Measurements from ENCODE around the gene RABGAP1.

The RABGAP1 gene

DNA sequence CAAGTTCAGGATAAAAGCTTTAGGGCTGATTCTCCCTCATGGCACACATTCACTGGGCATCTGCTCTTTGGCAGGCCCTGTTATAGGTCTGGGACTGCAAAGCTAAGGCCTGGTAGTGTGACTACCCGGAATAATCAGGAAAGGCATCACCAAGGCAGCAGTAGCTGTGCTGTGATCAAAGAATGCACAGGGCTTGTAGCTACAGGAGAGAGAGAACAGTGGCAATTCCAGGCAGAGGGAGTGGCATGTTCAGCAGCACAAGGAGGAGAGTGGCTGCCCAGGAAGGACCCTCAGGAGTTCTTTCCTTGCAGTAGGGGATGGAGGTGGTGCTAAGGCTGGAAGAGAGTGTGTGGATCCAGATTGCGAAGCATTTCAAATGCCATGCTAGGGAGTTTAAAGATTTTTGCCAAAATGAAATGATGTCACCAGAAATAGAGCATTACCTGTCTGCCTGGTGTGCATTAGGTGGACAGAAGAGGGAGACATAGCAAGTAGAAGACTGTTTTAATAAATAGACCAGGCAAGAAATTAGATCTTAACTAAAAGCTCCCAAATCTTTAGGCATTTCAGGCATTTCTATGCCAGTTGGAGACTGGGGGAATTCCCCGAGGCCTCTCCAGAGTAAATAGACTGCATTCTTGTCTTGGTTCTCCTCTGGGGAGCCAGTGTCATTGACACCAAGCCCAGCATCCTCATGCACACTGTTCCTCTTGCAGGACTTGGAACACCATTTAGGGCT is 161.7 kb downstream of the RABGAP1 start:
- no peak overlapping the region for H3K4me3 Mint-ChIP-seq
- H3K36me3 Mint-ChIP-seq (ENCODE audit: low read depth) = peaks cover 18% of the 10 kb centered on the region
- no peaks in the 10 kb centered on the region for H3K27me3 Mint-ChIP-seq (ENCODE audit: low read depth)
- no peaks in the 10 kb centered on the region for H3K4me1 Mint-ChIP-seq (ENCODE audit: low read depth)
- no peak overlapping the region for H3K27ac Mint-ChIP-seq
- no peaks in the 10 kb centered on the region for H3K9me3 Mint-ChIP-seq

- Mint-ChIP-seq H3K4me1 (ENCODE audit: low read depth) (no peaks in the 10 kb centered on the region), H3K27ac (no peak overlapping the region), H3K36me3 (ENCODE audit: low read depth) (peaks cover 9% of the 10 kb centered on the region), H3K27me3 (ENCODE audit: low read depth) (no peaks in the 10 kb centered on the region), H3K9me3 (no peaks in the 10 kb centered on the region), H3K4me3 (no peak overlapping the region)
Measured at GRCh38 chr9:123104807-123105206, 164.0 kb downstream of the RABGAP1 start.

DNA sequence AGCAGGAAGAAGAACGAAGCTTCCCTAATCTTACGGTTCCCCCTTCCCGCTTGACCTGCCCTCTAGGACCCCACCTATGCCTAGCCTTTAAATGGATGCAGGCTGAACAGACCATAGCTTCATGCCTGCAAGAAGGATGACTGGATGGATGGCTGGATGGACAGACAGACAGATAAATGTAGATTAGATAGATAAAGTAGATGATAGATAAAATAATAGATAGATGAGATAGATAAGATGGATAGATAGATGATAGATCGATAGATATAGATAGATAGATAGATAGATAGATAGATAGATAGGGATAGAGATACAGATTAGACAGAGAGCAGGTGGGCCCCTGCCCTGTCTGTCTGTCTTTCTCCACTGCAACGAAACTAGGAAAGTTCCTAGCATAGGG is 164.7 kb downstream of the RABGAP1 start:
- H3K9me3 Mint-ChIP-seq = no peaks in the 10 kb centered on the region
- no peaks in the 10 kb centered on the region for H3K4me1 Mint-ChIP-seq (ENCODE audit: low read depth)
- no peak overlapping the region for H3K4me3 Mint-ChIP-seq
- H3K36me3 Mint-ChIP-seq (ENCODE audit: low read depth) = peaks cover 9% of the 10 kb centered on the region
- H3K27ac Mint-ChIP-seq = no peak overlapping the region
- H3K27me3 Mint-ChIP-seq (ENCODE audit: low read depth) = no peaks in the 10 kb centered on the region

- Mint-ChIP-seq H3K4me1 (ENCODE audit: low read depth) (peaks cover 6% of the 10 kb centered on the region), H3K27me3 (ENCODE audit: low read depth) (no peaks in the 10 kb centered on the region), H3K36me3 (ENCODE audit: low read depth) (peaks cover 9% of the 10 kb centered on the region), H3K9me3 (no peaks in the 10 kb centered on the region), H3K4me3 (no peak overlapping the region), H3K27ac (no peak overlapping the region)
Measured at GRCh38 chr9:123107639-123108285, 166.9 kb downstream of the RABGAP1 start.

GRCh38 chr9:123108976-123109375 is 168.2 kb downstream of the RABGAP1 start:
- no peak overlapping the region for H3K4me3 Mint-ChIP-seq
- H3K27ac Mint-ChIP-seq = no peak overlapping the region
- no peaks in the 10 kb centered on the region for H3K9me3 Mint-ChIP-seq
- peaks cover 7% of the 10 kb centered on the region for H3K36me3 Mint-ChIP-seq (ENCODE audit: low read depth)
- H3K4me1 Mint-ChIP-seq (ENCODE audit: low read depth) = peaks cover 6% of the 10 kb centered on the region
- no peaks in the 10 kb centered on the region for H3K27me3 Mint-ChIP-seq (ENCODE audit: low read depth)

- Mint-ChIP-seq H3K9me3 (no peaks in the 10 kb centered on the region), H3K27ac (no peak overlapping the region), H3K4me3 (no peak overlapping the region), H3K27me3 (ENCODE audit: low read depth) (no peaks in the 10 kb centered on the region), H3K4me1 (ENCODE audit: low read depth) (peaks cover 6% of the 10 kb centered on the region), H3K36me3 (ENCODE audit: low read depth) (peaks cover 7% of the 10 kb centered on the region)
Measured at GRCh38 chr9:123109540-123110279, 168.9 kb downstream of the RABGAP1 start.

DNA sequence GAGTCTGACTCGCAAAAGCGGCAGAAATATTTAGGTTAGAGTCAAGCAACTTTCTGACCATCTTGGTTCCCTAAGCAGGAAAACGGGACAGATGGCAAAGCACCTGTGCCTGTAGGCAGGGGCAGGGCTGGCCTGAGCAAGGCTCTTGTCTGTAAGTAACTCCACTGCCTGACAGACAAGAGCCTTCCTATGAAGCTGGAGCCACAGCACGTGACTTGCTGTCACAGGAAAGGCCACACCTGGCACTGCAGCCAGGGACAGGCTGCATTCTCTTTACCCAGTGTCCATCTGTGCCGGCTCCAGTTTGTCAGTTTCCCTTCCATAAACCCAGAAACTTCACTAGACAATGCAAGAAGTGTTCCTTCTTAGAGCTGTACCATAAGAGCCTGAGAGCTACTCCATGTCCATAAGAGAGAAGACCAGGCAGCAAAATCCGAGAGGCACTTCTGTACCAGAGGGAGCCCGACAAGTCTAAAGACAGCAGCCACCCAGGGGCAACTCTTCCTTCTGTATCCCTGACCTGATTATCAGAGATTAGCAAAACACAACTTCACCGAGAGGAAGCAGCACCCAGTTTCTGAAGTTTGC is 170.7 kb downstream of the RABGAP1 start:
- peaks cover 6% of the 10 kb centered on the region for H3K4me1 Mint-ChIP-seq (ENCODE audit: low read depth)
- no peak overlapping the region for H3K27ac Mint-ChIP-seq
- H3K27me3 Mint-ChIP-seq (ENCODE audit: low read depth) = no peaks in the 10 kb centered on the region
- no peak overlapping the region for H3K4me3 Mint-ChIP-seq
- peaks cover 6% of the 10 kb centered on the region for H3K36me3 Mint-ChIP-seq (ENCODE audit: low read depth)
- no peaks in the 10 kb centered on the region for H3K9me3 Mint-ChIP-seq

DNA sequence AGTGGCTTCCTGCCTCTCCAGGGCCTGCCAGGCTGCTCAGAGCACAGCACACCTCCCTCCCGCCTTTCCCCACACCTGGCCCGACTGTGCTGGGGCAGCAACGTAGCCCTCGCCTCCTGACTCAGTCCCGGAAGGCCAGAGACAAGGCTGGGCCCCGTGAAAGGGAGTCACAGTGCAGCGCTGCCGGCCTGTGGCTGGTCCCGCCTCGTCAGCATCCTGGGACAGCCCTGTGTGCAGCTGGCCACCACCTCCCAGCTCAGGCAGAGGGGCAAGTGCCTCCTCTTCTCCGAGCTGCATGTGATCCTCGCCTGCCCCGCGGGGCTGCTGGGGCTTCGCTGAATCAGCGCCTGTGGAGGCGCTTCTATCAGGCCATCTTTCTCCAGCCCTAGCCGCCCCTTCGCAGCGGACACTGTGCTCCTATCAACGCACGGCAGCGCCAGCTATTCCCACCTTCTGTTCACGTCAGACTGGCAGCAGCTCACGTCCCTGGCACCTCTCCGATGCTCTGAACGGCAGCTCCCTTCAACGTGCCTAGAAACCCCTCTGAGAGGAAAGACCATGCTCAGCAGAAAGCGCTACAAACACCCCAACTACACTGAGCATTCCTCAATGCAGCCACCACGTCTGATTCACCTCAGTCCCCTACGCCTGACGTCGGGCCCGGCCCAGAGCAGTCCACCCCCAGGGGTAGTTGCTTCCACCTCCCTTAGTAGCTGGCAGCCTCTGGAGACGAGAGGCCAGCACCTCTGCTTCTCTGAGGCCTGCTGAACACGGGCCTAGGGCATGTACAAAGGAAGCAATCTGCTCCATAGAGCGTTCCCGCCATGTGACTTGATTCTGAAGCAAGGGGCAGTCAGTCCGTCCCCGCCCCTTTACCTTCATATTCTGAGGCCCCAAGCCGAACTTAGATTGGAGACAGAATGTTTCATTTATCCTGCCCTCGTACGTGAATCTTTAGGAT is 171.5 kb downstream of the RABGAP1 start:
- Mint-ChIP-seq H3K9me3 (no peaks in the 10 kb centered on the region), H3K4me1 (ENCODE audit: low read depth) (peaks cover 6% of the 10 kb centered on the region), H3K27me3 (ENCODE audit: low read depth) (no peaks in the 10 kb centered on the region), H3K27ac (no peak overlapping the region), H3K36me3 (ENCODE audit: low read depth) (peaks cover 1% of the 10 kb centered on the region), H3K4me3 (no peak overlapping the region)

DNA sequence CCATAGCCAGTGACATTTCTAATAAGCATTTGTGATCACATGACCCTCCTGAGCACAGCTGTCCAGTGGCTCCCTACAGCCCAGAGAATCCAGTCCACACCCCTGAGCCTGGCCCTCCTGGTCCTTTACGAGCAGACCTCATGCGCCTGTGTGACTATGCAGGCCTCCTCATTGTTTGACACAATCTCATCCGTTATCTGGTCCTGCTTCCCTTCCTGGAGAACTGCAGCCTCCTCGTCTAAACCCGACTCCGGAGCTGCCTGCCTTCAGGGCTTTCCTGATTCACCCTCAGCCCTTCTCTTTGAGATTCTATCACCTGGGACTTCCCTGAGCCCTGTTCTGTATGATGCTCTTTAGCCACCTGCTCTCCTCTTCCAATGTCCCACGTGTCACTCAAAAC is 172.4 kb downstream of the RABGAP1 start:
- Mint-ChIP-seq H3K27ac (no peak overlapping the region), H3K27me3 (ENCODE audit: low read depth) (no peaks in the 10 kb centered on the region), H3K4me1 (ENCODE audit: low read depth) (peaks cover 6% of the 10 kb centered on the region), H3K9me3 (no peaks in the 10 kb centered on the region), H3K4me3 (no peak overlapping the region), H3K36me3 (ENCODE audit: low read depth) (no peaks in the 10 kb centered on the region)

- H3K4me1 Mint-ChIP-seq (ENCODE audit: low read depth) = peaks cover 6% of the 10 kb centered on the region
Measured at GRCh38 chr9:123115146-123115913, 174.5 kb downstream of the RABGAP1 start.

GRCh38 chr9:123116036-123116435 is 175.2 kb downstream of the RABGAP1 start:
- Mint-ChIP-seq H3K4me1 (ENCODE audit: low read depth) (peaks cover 6% of the 10 kb centered on the region), H3K27me3 (ENCODE audit: low read depth) (no peaks in the 10 kb centered on the region), H3K27ac (no peak overlapping the region), H3K4me3 (no peak overlapping the region), H3K9me3 (no peaks in the 10 kb centered on the region), H3K36me3 (ENCODE audit: low read depth) (no peaks in the 10 kb centered on the region)

More at GRCh38 chr9:123115146-123115913, 174.5 kb downstream of the RABGAP1 start:
- no peaks in the 10 kb centered on the region for H3K27me3 Mint-ChIP-seq (ENCODE audit: low read depth)
- H3K27ac Mint-ChIP-seq = no peak overlapping the region
- no peaks in the 10 kb centered on the region for H3K9me3 Mint-ChIP-seq
- H3K4me3 Mint-ChIP-seq = no peak overlapping the region
- no peaks in the 10 kb centered on the region for H3K36me3 Mint-ChIP-seq (ENCODE audit: low read depth)

DNA sequence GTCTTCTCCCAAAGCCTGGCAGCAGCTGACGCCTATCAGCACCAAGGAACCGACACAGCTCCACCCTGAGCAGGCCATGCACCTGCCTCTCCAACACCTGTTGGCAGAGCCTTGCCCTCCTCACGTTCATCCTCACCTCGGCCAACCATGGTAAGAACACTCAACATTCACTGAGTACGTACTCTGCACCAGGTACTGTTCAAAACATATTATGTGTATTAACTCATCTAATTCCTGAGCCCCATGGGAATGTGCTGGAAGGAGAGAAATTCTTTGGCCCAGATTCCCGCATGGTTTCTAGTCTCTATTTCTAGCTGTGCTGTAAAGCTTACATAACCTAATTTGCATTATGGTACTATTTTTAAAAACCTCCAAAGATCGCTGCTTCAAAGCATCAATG is 178.7 kb downstream of the RABGAP1 start:
- H3K9me3 Mint-ChIP-seq = no peaks in the 10 kb centered on the region
- H3K27ac Mint-ChIP-seq = no peak overlapping the region
- H3K4me1 Mint-ChIP-seq (ENCODE audit: low read depth) = no peaks in the 10 kb centered on the region
- no peaks in the 10 kb centered on the region for H3K36me3 Mint-ChIP-seq (ENCODE audit: low read depth)
- H3K27me3 Mint-ChIP-seq (ENCODE audit: low read depth) = no peaks in the 10 kb centered on the region
- no peak overlapping the region for H3K4me3 Mint-ChIP-seq

GRCh38 chr9:123120131-123120530 is 179.3 kb downstream of the RABGAP1 start:
- Mint-ChIP-seq H3K27ac (no peak overlapping the region), H3K27me3 (ENCODE audit: low read depth) (no peaks in the 10 kb centered on the region), H3K36me3 (ENCODE audit: low read depth) (no peaks in the 10 kb centered on the region), H3K4me3 (no peak overlapping the region), H3K4me1 (ENCODE audit: low read depth) (no peaks in the 10 kb centered on the region), H3K9me3 (no peaks in the 10 kb centered on the region)

Measured in T-helper 1 cell treated with Interleukin-12 subunit alpha and Interleukin-12 subunit beta and Interleukin-4 antibody, amounts not matched to agents 30 μg/mL and 1 μg/mL, for 36 hours (primary cell).